Astrocyte of the hippocampus (primary cell): Measurements from ENCODE around the gene TCF15.
A peak's percentile ranks its signal among the peaks of the same experiment; 100 is the strongest.

ENCODE experiments used
- DNase-seq: peaks from one replicate; pipeline ENCODE4 v3.0.0; 2011; ENCODE audit warnings: low read depth, low spot score

The TCF15 gene, protein sequence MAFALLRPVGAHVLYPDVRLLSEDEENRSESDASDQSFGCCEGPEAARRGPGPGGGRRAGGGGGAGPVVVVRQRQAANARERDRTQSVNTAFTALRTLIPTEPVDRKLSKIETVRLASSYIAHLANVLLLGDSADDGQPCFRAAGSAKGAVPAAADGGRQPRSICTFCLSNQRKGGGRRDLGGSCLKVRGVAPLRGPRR

DNA sequence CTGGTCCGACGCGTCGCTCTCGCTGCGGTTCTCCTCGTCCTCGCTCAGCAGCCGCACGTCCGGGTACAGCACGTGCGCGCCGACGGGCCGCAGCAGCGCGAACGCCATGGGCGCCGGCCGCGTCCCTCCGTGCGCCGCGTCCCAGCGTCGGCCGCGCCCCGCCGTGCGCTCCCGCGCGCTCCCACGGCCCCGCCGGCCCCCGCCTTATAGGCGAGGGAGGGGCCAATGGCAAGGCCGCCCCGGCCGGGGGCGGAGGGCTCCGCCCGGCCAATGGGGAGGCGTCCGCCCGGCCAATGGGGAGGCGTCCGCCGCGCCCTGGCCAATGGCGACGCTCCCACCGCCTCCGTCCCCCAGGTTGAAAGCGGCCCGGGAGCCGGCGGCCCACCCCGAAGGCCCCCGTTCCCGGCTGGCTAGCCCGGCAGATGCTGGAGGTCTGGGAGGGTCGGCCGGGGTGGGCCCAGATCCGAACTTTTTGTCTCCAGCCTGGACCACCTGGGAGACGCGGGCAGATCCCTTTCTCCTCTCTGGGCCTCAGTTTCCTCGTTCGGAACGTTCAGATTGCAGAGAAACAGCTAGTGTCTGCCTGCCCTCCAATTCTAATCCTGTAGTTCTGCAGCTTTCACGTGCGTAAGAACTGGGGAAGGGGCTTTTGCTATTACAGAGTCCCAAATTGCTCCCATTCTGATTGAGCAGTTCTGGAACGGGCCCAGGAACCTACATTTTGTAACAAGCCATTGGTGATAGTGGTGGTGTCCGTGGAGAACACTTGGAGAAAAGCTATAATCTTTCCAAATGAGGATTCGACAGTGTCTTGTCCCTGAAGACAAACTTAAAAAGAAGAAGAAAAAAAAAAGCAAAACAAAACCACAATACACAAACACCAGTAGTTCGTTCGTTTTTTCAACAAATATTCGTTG is at the start of gene TCF15:
Gene TCF15, minus strand, starts transcription at position 180 of the 917 bp plus-strand sequence. Its CDS starts 72 bp downstream, at position 108.
- DNase-seq: peak; percentile 47

DNA sequence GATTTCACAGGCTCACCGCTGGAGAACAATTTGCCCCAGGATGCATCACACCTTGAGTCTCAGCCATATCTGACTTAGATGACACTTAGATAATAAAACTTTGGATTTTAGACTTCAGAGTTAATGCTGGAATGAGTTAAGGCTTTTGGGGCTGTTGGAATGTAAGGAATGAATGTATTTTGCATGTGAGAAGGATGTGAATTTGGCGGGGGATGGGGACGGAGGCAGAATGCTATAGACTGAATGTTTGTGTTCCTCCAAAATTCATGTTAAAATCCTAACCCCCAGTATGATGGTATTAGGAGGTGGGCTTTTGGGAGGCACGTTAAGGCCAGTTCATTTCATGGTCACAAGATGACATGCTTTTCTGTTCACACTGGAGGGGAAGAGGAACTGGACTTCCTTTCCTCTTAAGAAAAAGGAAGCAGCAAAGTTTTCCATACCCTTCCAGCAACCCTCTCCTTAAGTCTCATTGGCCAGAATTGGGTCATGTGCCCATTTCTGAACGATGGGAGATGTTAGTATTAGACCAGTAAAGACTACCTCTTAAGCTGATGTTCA is 48.7 kb upstream of the TCF15 start:
- DNase-seq: no peak

DNA sequence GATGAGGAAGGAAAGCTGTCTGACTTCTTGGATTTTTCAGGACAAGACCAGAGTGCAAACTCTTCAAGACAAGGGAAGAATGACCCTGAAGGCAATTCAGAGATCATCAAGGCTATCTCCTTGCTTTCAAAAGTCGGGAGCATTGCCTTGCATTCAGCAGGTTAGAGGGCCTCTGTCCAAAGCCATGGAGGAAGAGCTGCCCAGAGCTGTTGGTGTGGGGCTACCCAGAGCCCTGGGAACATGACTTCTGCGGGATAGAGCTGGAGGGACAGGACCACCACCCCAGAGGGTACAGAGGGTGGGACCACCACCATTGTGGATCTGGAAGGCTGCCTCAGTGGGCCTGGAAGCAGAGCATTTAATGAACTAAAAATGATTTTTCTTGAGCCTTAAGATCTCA is 48.1 kb upstream of the TCF15 start:
- DNase-seq: no peak

DNA sequence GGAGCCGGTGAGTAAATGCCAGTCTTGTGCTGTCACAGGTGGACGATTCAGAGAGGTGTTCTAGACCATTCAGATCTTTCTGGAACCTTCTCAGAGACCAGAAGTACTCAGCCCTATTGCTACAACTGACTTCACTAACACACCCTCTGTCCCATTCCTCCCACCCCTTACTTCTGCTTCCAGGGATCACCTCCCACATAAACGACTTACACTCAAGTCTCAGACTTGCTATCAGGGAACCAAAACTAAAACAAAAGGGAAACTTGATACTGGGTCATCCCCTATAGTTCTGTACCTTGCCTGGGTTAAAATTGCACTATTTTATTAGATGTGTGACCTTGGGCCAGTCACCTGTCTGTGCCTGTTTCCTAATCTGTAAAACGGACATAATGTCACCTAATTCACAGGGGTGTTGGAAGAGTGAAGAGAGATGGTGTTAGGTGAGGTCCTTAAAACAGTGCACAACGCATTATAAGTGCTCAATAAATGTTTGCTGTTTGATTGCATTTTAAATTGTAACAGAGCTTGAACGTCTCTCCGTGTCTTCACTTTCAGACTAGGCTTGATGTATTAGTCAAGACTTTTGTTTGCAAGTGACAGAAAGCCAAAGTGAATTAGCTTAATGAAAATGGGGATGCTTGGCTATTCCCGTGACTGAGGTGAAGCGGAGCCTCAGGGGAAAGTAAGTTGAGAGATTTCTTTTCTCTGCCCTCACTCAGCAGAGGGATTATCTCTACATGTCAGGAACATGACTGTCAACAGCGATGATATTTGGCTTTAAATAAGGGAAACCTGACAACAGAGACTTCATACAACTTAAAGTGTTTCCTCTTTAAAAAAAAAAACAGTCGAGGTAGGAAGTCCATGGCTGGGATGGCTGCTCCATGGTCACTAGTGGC is 45.9 kb upstream of the TCF15 start:
- no peak for DNase-seq

DNA sequence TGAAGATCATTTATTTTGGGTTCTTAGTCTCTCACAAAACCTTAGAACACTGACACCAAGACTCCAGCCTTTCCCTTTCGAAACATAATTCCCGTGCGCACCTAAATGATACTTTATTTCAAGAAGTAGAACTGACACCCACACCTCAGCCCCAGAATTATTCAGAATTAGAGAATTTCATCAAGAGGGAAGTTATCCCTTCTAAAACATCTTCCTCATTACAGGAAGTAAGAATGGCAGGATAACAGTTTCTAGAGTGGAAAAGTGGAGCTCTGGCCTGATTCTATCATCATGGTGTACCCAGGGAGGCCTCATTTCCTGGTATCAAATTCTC is 44.3 kb upstream of the TCF15 start:
- no peak for DNase-seq

DNA sequence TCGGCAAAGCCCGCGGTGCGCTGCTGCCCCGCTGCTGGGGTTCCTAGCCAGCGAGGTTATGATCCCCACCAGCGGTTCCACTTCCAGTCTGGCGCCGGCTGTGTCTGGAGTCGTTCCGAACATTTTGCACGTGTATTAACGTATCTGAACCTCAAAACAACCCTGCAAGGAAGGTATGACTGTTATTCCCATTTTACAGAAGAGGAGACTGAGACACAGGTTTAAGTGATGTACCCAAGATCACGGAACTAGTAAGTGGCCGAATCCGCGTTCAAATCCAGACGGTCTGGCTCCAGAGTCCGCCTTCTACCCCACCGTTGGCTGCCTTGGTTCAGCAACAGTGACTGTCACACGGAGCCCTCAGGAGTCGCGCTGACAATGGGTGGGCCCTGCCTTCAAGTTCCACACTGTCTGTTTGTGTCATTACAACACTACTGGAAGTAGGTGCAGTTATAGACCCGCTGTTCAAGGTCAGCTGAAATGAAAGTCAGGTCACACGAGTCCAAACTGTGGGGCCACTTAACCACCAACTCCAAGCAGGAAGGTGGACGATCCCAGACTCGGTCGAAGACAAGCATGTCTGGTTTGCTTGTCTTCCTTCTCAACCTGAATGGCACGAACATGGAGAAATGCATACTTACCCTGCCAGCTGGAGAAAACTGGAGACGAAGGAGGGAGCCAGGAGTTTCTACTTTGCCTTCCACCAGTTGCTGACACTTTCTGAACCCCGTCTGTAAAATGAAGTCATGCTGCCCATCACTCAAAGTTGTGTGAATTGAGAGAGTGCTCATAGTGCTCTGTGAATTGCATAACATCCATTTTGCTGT is 43.7 kb upstream of the TCF15 start:
- no peak for DNase-seq

DNA sequence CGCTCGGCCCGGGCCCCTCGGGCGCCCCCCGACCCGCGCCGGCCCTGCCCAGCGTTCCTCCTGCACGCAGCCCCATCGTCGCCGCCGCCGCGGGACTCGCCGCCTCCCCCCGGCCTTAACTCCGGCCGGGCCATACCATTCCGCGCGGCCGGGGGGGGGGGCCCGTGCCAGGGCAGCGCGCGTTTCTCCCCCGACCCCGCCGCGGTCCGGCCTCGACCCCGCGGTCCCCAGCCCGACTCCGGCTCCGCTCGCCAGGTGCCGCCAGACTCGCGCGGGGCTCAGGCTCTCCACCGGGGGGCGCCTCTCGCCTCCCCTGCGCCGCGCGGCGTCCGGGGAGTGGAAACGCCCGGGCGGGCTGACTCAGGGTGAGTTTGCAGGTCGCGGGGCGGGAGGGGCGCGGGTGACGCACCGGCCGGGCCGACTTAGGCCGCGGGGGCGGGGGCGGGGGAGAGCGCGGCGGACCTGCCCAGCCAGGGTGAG is 43.0 kb upstream of the TCF15 start, which contains the start of gene SRXN1:
Gene SRXN1, minus strand, starts transcription at position 91 of the 480 bp plus-strand sequence. Its CDS starts 15 bp downstream, at position 76.
- DNase-seq: peak; percentile 97

DNA sequence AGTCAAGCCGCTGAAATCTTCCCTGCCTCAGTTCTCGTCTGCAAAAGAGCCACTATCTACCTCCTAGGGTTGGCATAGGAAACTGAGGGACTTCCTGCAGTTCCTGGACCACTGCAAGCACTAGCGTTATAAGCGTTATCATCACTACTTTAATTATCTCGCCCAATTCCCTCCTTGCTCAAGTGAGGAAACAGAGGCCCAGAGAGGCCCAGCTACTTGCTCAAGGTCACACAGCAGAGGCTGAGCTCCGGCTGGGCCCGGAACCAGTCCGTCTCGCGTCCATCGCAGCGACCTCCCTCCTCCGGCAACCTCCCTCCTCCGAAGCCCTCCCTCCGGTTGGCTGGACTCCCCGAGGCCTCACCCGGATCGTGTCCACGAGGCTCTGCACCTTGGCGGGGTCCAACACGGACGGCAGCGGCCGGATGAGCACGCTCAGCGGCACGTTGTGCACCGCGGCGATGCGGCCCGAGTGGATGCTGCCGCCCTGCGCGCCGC is 42.6 kb upstream of the TCF15 start:
- DNase-seq: no peak

DNA sequence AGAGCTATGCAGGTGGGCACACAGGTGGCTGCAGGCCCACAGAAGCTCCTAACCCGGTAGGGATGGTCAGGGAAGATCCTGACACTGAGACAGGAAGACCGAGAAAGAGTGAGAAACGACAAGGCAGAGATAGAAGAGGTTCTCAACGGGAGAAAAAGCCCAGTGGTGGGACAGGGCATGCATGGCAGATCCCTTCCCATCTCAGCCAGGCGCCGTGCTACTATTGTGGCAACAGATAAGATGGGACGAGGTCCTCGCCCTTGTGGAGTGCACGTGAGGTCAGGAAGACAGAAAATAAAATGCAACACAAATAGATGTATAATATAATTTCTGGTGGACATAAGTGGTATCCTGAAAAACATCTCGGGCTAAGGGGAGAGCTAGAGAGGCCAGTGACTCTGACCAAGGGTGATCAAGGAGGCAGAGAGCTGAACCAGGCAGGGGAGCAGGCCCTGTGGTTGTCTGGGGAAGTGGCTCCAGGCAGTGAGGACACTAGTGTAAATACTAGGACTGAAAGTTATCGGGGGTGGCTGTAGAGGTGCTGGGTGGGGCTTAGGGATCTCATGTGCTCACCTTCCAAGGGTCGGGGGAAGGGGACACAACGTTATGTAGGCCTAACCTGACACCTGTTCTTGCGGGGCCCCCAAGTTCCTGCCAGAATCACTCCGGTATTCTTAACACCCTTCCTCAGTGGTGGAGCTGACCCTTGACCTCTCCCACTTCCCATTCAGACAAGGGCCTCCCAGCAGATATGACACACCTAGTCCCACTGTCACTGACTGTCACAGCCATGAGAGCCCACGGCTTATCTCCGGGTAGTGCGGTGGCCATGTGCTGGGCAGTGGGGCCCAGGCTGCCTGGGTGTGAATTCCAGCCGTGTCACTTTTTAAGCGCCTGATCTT is 41.9 kb upstream of the TCF15 start:
- no peak for DNase-seq

DNA sequence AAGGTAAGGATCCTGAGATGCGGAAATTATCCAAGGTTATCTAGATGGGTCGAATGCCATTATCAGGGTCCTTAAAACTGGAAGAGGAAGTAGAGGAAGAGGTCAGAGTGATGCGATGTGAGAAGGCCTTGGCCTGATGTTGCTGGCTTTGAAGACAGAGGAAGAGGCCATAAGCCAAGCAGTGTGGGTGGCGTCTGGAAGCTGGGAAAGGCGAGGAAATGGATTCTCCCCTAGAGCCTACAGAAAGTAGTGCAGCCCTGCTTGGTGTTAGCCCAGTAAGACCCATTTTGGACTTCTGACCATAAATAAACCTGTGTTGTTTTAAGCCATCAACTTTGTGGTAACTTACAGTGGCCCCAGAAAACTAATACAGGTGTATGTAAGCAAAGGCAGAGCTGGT is 40.8 kb upstream of the TCF15 start:
- no peak for DNase-seq

DNA sequence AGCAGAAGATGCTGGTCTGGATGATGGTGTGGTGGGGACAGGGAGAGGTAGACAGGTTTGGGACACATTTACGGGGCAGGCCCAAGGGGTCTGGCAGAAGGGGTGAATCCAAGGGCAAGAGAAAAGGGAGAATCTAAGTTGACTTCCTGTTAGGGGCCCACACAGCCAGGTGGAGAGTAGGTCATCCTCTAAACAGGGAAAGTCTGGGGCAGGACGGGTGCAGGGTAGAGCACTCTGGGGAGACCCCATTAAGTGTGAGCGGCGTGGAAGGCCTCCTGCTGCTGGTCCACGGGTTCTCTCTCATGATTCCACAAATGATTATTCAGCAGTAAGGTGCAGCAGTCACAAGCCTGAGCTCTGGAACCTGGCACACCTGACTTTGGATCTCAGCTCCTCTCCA is 40.2 kb upstream of the TCF15 start:
- no peak for DNase-seq

DNA sequence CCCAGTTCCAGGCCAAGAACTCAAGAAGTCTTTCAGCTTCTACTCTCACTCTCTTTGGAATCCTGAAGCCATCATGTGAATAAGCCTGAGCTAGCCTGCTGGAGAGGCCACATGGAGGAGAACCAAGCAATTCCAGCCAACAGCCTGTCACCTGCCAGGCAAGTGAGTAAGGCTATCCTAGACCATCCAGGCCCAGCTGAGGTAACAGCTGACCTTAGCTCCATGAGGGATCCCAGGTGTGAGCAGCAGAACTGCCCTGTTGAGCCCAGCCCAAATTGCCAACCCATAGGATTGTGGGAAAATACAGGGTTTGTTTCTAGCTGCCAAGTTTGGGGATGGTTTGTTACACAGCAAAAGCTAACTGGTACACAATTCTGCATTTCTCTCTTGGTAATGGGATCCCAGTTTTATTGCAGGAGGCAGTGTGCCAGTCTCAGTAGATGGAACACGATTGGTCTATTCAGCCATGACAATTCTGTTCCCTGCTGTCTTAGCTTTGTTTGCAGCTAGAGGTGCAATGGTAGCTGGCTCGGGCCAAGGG is 37.4 kb upstream of the TCF15 start:
- no peak for DNase-seq

DNA sequence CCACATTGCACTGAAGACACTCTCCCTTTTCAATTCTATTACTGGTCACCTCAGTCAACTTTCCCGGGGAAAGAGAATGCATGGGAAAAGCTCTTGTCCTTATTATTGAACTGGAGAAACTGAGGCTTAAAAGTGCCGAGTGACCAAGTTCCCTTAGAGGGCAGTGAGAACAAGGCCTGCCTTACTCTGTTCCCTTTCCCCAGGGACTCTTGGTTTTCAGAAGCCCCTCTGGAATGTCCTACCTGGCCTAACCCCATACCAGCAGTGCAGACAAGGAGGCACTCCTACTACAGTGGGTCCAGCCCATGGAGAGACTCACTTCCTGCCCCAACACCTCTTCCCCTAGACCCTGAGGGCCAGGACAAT is 36.7 kb upstream of the TCF15 start:
- DNase-seq: no peak

DNA sequence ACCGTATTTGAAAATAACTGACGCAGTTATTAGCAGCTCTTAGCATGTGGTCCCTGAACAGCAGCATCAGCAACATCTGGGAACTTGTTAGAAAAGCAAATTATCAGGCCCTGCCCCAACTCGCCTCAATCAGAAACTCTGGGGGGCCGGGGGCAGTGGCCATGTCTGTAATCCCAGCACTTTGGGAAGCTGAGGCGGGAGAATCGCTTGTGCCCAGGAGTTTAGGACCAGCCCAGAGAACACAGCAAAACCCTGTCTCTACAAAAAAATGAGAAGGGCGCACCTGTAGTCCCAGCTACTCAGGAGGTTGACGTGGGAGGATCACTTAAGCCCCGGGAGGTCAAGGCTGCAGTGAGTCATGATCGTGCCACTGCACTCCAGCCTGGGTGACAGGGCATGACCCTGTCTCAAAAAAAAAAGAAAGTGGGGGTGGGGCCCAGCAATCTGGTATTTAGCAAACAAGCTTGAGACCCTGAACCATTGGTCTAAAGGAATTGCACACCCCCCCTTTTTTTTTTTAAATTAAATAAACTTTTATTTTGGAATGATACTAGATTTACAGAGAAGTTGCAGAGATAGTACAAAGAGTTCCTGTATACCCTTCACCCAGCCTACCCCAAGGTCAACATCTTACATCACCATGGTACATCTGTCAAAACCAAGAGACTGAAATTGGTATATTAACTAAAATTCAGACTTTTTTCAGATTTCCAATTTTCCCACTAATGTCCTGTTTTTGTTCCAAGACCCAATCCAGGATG is 36.2 kb upstream of the TCF15 start:
- DNase-seq: no peak

DNA sequence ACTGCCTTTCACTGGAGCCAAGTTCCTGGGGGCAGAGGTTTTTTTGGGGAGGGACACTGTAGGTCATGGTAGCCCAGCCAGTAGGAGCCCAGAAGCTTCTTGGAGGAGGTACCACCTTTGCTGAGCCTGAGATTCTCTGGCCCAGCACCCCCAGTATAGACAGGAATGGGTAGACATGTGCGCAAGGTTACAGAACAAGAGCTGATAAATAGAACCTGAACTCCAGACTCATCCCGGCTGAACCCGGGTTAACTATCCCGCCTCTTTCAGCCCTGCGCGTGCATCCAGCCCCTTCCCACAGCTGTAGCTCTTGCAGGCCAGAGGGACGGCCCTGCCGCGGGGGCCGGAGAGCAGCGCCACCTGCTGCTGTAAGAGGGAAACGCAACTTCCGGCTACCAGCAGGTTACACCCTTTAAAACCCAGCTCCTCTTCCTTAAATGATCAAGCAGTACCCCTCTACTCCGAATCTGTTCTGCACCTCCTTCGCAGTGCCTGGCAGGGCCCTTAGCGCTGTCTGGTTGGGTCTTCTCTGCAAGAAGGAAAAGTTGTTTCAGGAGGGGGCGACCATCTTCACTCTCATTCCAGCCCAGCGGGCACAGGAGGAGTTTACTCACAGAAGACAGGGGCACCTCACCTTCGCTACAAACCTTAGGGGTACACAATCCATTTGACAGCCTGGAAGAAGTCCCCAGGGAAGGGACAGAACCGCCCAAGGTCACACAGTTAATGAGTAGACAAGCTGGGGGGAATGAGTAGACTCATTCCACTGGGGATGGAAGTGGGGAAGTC is 35.4 kb upstream of the TCF15 start:
- peak; percentile 85 for DNase-seq

DNA sequence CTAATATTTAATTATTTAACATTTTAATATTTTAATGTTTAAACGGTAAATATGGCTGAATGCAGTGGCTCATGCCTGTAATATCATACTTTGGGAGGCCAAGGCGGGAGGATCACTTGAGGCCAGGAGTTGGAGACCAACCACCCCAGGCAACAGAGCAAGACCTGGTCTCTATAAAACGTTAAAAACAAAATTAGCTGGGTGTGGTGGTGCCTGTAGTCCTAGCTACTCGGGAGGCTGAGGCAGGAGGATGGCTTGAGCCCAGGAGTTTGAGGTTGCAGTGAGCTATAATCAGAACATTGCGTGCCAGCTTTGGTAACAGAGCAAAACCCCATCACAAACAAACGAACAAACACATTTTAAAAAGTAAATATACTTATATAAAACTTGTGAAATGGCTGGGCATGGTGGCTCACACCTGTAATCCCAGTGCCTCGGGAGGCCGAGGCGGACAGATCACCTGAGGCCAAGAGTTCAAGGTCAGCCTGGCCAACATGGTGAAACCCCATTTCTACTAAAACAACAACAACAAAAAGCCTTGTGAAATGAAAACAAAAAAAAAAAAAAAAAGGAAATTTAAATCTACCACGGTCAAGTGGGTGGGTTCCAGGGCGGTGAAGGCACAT is 34.7 kb upstream of the TCF15 start:
- DNase-seq: no peak
